IPS-11a (cell line): ENCODE data around the gene FUS.
A peak's percentile ranks its signal among the peaks of the same experiment; 100 is the strongest.
"Not testable (repeated sequence)": the region's sequence is repeated elsewhere in the genome, so short reads cannot be mapped to it uniquely, and the experiment has no call there.

ENCODE experiments used
- H3K4me3 ChIP-seq: one replicate; pipeline ENCODE4 v1.5.1; 2013; ENCODE audit warnings: low read depth, low read length, control low read depth

Gene FUS

DNA sequence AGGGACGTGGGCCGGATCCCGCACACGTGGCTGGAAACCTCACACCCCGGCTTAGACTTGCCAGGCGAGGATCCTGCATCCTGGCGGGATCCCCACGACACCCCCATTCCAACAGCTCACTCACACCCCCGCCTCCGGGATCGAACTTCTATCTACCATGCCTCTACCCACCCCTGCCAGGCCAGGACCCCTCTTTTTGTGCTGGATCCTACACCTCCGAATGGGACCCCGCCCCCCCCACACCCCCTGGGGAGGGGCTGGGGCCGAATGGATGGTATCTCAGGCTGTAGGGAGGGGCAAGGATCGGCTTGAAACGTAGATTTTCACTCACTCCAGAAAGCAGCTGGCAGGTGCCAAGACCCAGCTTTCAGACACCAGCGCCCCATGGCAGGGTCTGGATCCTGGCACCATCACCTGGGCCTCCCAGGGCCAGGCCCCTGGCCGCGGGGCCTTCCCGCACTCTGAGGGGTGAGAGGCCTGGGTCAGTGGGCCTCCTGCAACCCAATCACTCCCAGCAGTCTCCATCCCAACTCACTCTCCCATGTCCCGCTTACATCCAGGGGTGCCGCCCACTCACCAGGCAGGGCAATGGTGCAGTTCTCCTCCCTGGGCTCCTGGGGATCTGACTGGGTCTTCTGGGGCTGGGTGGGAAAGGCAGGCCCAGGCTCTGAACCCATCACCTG lies 36.8 kb upstream of the FUS start:
- H3K4me3 ChIP-seq: no peak overlapping the region

GRCh38 chr16:31143694-31144148 lies 36.2 kb upstream of the FUS start:
- no peak overlapping the region for H3K4me3 ChIP-seq

DNA sequence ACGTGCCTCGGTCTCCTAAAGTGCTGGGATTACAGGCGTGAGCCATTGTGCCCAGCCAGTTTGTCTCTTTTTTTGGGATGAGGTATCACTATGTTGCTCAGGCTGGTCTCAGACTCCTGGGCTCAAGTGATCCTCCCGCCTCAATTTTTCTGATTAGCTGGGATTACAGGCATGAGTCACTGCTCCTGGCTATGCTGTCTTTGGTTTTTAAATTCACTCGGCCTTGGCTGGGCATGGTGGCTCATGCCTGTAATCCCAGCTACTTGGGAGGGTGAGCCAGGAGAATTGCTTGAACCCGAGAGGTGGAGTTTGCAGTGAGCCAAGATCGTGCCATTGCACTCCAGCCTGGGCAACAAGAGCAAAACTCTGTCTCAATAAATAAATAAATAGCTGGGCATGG lies 35.5 kb upstream of the FUS start:
- H3K4me3 ChIP-seq: not testable (repeated sequence)

DNA sequence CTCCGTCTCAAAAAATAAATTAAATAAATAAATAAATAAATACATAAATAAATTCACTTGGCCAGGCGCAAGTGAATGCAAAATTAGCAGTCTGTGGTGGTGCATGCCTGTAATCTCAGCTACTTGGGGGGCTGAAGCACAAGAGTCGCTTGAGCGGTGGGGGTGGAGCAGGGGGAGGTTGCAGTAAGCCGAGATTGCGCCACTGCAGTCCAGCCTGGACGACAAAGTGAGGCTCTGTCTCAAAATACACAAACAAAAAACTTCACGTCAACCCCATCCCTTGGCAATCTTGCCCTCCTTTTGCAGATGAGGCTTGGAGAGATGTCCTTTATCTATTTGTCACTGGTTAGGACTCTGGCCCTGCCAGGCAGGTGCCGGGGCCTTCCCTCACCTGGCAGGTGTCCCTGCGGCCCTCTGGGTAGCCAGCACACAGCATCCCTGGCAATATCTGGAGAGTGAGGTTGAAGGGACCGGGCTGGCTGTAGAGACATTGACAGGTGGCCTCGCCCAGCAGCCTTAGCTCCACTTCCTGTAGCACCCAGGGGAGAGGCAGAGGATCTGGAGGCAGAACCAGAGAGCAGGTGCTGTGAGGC lies 34.4 kb upstream of the FUS start:
- no peak overlapping the region for H3K4me3 ChIP-seq

GRCh38 chr16:31147574-31147973 lies 32.4 kb upstream of the FUS start:
- H3K4me3 ChIP-seq: no peak overlapping the region

- peak overlapping the region; percentile 27 for H3K4me3 ChIP-seq
These were observed 31.6 kb upstream of the FUS start for GRCh38 chr16:31148281-31148728.

- H3K4me3 ChIP-seq: no peak overlapping the region
These were observed 31.0 kb upstream of the FUS start for GRCh38 chr16:31148896-31149295.

- no peak overlapping the region for H3K4me3 ChIP-seq
These were observed 30.6 kb upstream of the FUS start for GRCh38 chr16:31149332-31149731.

GRCh38 chr16:31149894-31150890 lies 29.7 kb upstream of the FUS start, which contains the start of gene PRSS36:
PRSS36 (minus strand) TSS chr16:31150066; CDS start chr16:31150035, 31 bp downstream.
- no peak within 1 kb of the TSS for H3K4me3 ChIP-seq

- not testable (repeated sequence) for H3K4me3 ChIP-seq
These were observed 29.0 kb upstream of the FUS start for GRCh38 chr16:31150976-31151375.

GRCh38 chr16:31157136-31157535 lies 22.8 kb upstream of the FUS start:
- no peak overlapping the region for H3K4me3 ChIP-seq

GRCh38 chr16:31167315-31167714 lies 12.6 kb upstream of the FUS start:
- no peak overlapping the region for H3K4me3 ChIP-seq

- no peak overlapping the region for H3K4me3 ChIP-seq
These were observed 11.1 kb upstream of the FUS start for GRCh38 chr16:31168848-31169247.

- not testable (repeated sequence) for H3K4me3 ChIP-seq
These were observed 9.9 kb upstream of the FUS start for GRCh38 chr16:31170048-31170447.

- H3K4me3 ChIP-seq: no peak overlapping the region
These were observed 2.8 kb upstream of the FUS start for GRCh38 chr16:31177136-31177535.

DNA sequence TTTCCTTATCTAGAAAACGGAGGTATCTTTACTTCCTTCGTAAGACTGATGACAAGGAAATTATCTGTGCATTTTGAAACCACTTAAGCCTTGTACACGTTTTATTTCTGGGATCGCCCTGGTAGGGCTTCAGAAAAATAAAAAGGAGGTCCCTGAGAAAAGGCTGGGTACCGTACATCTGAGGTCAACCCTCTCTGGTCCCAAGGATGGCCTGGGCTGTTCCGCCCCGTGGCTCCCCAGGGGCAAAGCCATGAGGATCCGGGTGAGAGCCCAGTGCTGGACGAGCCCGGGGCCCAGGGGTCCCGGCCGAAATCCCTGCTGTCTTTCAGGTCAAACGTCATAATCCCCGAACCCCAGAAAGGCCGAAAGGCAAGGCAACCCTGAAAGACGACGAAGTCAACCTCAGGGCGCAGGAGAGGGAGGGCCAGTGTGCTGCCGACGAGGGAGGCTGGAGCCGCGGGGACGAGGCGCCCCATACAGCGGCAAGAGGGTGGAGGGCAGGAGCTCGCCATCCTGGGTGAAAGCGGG lies 656 bp upstream of the FUS start:
- H3K4me3 ChIP-seq: peak overlapping the region; percentile 89

DNA sequence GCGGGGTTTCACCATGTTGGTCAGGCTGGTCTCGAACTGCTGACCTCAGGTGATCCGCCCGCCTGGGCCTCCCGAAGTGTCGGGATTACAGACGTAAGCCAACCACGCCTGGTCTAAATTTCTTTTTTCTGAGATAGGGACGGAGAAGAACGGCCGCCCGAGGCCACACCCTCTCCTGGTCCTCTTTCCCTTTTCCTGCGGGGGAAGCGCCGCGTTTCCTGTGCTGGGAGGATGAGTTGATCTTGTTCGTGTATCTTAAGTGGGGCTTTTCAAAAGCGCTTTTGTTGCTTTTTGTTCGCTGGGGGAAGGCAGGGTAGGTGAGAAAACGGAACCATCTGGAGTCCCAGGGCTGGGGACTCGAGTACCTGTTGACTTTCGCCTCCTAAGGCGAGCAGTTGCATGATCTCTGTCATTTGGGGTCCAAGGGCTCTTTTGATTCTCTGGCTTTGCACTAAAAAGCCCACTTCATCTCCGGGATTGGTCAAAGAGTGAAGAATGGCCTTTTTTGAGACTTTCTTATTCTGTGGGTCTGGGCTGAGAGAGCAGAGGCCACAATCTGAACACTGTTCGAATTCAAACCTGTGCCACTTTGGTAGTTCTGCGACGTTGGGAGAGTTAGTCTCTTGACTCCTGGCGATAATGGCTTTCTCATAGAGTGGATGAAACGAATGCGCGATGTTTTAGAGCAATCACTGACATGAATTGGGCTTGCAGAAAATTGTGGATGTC lies 1.3 kb downstream of the FUS start:
- H3K4me3 ChIP-seq: peak overlapping the region; percentile 89

DNA sequence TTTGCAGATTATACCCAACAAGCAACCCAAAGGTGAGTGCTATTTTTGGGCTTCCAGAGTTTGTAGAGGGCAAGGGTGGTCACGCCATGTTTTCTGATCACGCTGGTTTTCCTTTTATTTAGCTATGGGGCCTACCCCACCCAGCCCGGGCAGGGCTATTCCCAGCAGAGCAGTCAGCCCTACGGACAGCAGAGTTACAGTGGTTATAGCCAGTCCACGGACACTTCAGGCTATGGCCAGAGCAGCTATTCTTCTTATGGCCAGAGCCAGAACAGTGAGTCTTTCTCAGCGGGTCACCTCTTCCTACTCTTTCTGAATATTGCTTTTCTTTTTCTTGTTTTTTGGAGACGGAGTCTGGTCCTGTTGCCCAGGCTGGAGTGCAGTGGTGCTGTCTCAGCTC lies 2.5 kb downstream of the FUS start:
- H3K4me3 ChIP-seq: peak overlapping the region; percentile 41

DNA sequence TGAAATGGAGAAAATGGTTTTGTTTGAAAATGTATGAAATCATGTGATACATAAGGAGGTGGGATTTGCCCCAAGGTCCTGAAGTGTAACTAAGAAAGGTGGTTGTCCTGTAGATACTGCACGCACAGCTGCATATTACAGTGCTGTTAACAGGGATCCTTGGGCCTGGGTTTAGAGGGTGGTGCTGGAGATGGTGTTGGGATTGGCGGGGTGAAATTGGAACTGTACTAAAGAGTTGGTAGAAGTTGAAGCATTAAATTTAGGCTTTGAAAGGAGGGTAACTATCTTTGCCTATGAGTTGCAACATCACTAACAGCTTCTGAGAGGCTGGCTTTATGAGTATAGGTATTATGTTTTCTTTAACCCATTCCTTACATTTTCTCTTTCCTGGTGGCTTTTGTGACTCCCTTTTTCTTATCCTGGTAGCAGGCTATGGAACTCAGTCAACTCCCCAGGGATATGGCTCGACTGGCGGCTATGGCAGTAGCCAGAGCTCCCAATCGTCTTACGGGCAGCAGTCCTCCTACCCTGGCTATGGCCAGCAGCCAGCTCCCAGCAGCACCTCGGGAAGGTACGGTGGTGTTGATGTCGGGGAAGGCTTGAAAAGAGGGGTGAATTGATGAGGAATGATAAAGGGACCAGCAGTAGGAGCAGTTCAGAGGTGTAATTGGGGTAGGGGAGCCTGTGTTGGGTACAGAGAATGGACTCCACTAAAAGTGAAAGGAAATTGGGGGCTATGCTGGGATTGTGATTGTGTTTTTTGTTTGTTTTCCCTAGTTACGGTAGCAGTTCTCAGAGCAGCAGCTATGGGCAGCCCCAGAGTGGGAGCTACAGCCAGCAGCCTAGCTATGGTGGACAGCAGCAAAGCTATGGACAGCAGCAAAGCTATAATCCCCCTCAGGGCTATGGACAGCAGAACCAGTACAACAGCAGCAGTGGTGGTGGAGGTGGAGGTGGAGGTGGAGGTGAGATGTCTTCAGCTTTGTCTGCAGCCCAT lies 3.8 kb downstream of the FUS start:
- no peak overlapping the region for H3K4me3 ChIP-seq
